IMR-90 (cell line): ENCODE measurements around the gene TIMM8A. TPM values are rescaled to one million over a fixed set of nuclear protein-coding genes. Genes with fewer than 3 reads are reported as not detected.

Experiments used
- ATAC-seq: fragments of 200-7000 bp; cut with Tn5 transposase; 2 replicates; pipeline ENCODE4 v1.9.1; 2020; ENCODE audit warnings: low read depth, mild to moderate bottlenecking, moderate library complexity
- BruUV-seq: library from RNA; stranded (reverse); fragments of 400-500 nt; replicated peaks from 2 replicates; lab custom pipeline; 2021; lab: Mats Ljungman, UMichigan
- CTCF ChIA-PET: fragments of 300-600 bp; formaldehyde crosslinking; extraction: SDS; loops from one replicate; lab custom pipeline; 2021; ENCODE audit warnings: antibody characterized with exemption; lab: Yijun Ruan, JAX
- POLR2A ChIA-PET: fragments of 300-600 bp; sonication (Branson Sonifier 250); formaldehyde crosslinking; loops from one replicate; lab custom pipeline; 2022; ENCODE audit warnings: antibody characterized with exemption; ENCODE audit not compliant: unreplicated experiment; lab: Charles Lee
- DNase-seq: peaks from one replicate; pipeline ENCODE4 v3.0.0; 2013
- H2AFZ ChIP-seq: replicated peaks from 2 replicates; pipeline ENCODE3; 2013; ENCODE audit warnings: low read length, mild to moderate bottlenecking; ENCODE audit not compliant: poor library complexity
- H2AK5ac ChIP-seq: 2 replicates; pipeline ENCODE4 v1.6.1; 2013; ENCODE audit warnings: low read depth, low read length, inconsistent platforms
- H2AK9ac ChIP-seq: replicated peaks from 2 replicates; pipeline ENCODE3; 2013; ENCODE audit warnings: mild to moderate bottlenecking, low read depth, low read length, moderate library complexity; ENCODE audit not compliant: poor library complexity
- H2BK120ac ChIP-seq: 2 replicates; pipeline ENCODE4 v1.6.1; 2013; ENCODE audit warnings: low read depth, low read length, inconsistent platforms
- H2BK15ac ChIP-seq: 3 replicates; pipeline ENCODE4 v1.6.1; 2013; ENCODE audit warnings: low read depth, low read length, inconsistent platforms
- H2BK20ac ChIP-seq: 2 replicates; pipeline ENCODE4 v1.6.1; 2013; ENCODE audit warnings: low read depth, mild to moderate bottlenecking, inconsistent platforms, low read length, moderate library complexity
- H2BK5ac ChIP-seq: 2 replicates; pipeline ENCODE4 v1.6.1; 2013; ENCODE audit warnings: mild to moderate bottlenecking, low read depth, low read length, inconsistent platforms; ENCODE audit not compliant: poor library complexity, severe bottlenecking
- H3K14ac ChIP-seq: replicated peaks from 2 replicates; pipeline ENCODE4 v1.6.1; 2013; ENCODE audit warnings: low read depth, low read length, inconsistent platforms
- H3K18ac ChIP-seq: 2 replicates; pipeline ENCODE4 v1.6.1; 2013; ENCODE audit warnings: low read depth, low read length, control low read depth
- H3K23ac ChIP-seq: 2 replicates; pipeline ENCODE4 v1.6.1; 2013; ENCODE audit warnings: low read depth, low read length, inconsistent platforms
- H3K27ac ChIP-seq: 2 replicates; pipeline ENCODE4 v1.5.1; 2013; ENCODE audit warnings: mild to moderate bottlenecking, control low read depth, low read length; ENCODE audit not compliant: insufficient read depth
- H3K27me3 ChIP-seq: 2 replicates; pipeline ENCODE4 v1.6.1; 2013; ENCODE audit warnings: low read length; ENCODE audit not compliant: control insufficient read depth, insufficient read depth
- H3K36me3 ChIP-seq: 2 replicates; pipeline ENCODE4 v1.6.1; 2013; ENCODE audit warnings: low read length, mixed read lengths; ENCODE audit not compliant: control insufficient read depth, insufficient read depth
- H3K4ac ChIP-seq: 2 replicates; pipeline ENCODE4 v1.6.1; 2013; ENCODE audit warnings: low read depth, low read length, inconsistent platforms
- H3K4me1 ChIP-seq: 2 replicates; pipeline ENCODE4 v1.6.1; 2013; ENCODE audit warnings: low read length, mixed read lengths; ENCODE audit not compliant: control insufficient read depth, insufficient read depth
- H3K4me2 ChIP-seq: 2 replicates; pipeline ENCODE4 v1.6.1; 2013; ENCODE audit warnings: low read depth, mild to moderate bottlenecking, control low read depth, low read length, moderate library complexity
- H3K4me3 ChIP-seq: 2 replicates; pipeline ENCODE4 v1.5.1; 2013; ENCODE audit warnings: low read depth, mild to moderate bottlenecking, control low read depth, low read length, moderate library complexity; ENCODE audit not compliant: insufficient read depth
- H3K56ac ChIP-seq: 2 replicates; pipeline ENCODE4 v1.6.1; 2013; ENCODE audit warnings: low read length, inconsistent platforms; ENCODE audit not compliant: insufficient read depth; ENCODE audit errors: extremely low read depth
- H3K79me1 ChIP-seq, 2 experiments: 2 replicates each; pipeline ENCODE4 v1.6.1; 2013; ENCODE audit warnings: low read length in 2 of 2, inconsistent platforms in 1 of 2, low read depth in 1 of 2
- H3K9ac ChIP-seq: 2 replicates; pipeline ENCODE4 v1.6.1; 2013; ENCODE audit warnings: low read depth, low read length, control low read depth
- H3K9me1 ChIP-seq: 2 replicates; pipeline ENCODE4 v1.6.1; 2013; ENCODE audit warnings: low read length, inconsistent platforms; ENCODE audit not compliant: insufficient read depth
- H3K9me3 ChIP-seq: 2 replicates; pipeline ENCODE4 v1.6.1; 2013; ENCODE audit warnings: low read length; ENCODE audit not compliant: control insufficient read depth, insufficient read depth
- H4K20me1 ChIP-seq: 2 replicates; pipeline ENCODE4 v1.6.1; 2013; ENCODE audit warnings: low read length, inconsistent platforms; ENCODE audit not compliant: insufficient read depth
- H4K5ac ChIP-seq: 2 replicates; pipeline ENCODE4 v1.6.1; 2013; ENCODE audit warnings: mild to moderate bottlenecking, low read depth, low read length, control low read depth
- H4K8ac ChIP-seq, 2 experiments: 2 replicates each; pipeline ENCODE4 v1.6.1; 2013; ENCODE audit warnings: low read depth in 2 of 2, low read length in 2 of 2, control low read depth in 1 of 2, inconsistent platforms in 1 of 2
- H4K91ac ChIP-seq: 2 replicates; pipeline ENCODE4 v1.6.1; 2013; ENCODE audit warnings: low read depth, low read length, inconsistent platforms; ENCODE audit not compliant: insufficient read depth
- CTCF ChIP-seq: conservative IDR thresholded peaks from 2 replicates; pipeline ENCODE4 v1.5.1; 2012; ENCODE audit warnings: mild to moderate bottlenecking, low read depth, low read length, improper control_type of control experiment
- MXI1 ChIP-seq: IDR thresholded peaks from 2 replicates; pipeline ENCODE4 v1.6.1; 2012; ENCODE audit warnings: low read depth, mild to moderate bottlenecking, low read length, moderate library complexity, borderline replicate concordance
- WGBS, 2 experiments: methylation state at CpG; one replicate each; pipeline versions ENCODE4 v1.1.5 to v1.1.7; 2013; ENCODE audit warnings: missing lambda C conversion rate in 2 of 2; ENCODE audit not compliant: insufficient read length in 1 of 2; ENCODE audit errors: extremely low coverage in 2 of 2; 5-methylcytosine and 5-hydroxymethylcytosine counted together
- dilution Hi-C: fragments of 300-500 bp; cut with HindIII; formaldehyde crosslinking; loops from one replicate; pipeline ENCODE4 v1.14.3; 2018; ENCODE audit warnings: low sequenced_read_pairs; ENCODE audit not compliant: unreplicated experiment
- in situ Hi-C: fragments of 300-500 bp; cut with MboI; formaldehyde crosslinking; loops from 3 replicates; pipeline ENCODE4 v1.14.3; 2019; ENCODE audit warnings: low sequenced_read_pairs, inconsistent platforms, mixed read lengths
- intact Hi-C: fragments of 100-400 bp; cut with micrococcal nuclease; formaldehyde crosslinking; loops from 2 replicates; pipeline ENCODE4 v1.10.0; 2022
- polyA plus RNA-seq, 3 experiments: library from polyadenylated mRNA; depleted of rRNA; stranded (reverse); fragments of >200 nt; gene quantifications; 2 replicates each; pipeline ENCODE4 v1.2.3, GENCODE V29; 2012; ENCODE audit warnings: low replicate concordance in 1 of 3
- total RNA-seq: library from RNA; depleted of rRNA; stranded (reverse); fragments of >200 nt; gene quantifications from 2 replicates; pipeline ENCODE4 v1.2.3, GENCODE V29; 2012

The TIMM8A gene
- total and polyA plus RNA-seq, 2 of the 4 experiments (the other 2 are of a cell fraction): 2.2 to 11.6 TPM

DNA sequence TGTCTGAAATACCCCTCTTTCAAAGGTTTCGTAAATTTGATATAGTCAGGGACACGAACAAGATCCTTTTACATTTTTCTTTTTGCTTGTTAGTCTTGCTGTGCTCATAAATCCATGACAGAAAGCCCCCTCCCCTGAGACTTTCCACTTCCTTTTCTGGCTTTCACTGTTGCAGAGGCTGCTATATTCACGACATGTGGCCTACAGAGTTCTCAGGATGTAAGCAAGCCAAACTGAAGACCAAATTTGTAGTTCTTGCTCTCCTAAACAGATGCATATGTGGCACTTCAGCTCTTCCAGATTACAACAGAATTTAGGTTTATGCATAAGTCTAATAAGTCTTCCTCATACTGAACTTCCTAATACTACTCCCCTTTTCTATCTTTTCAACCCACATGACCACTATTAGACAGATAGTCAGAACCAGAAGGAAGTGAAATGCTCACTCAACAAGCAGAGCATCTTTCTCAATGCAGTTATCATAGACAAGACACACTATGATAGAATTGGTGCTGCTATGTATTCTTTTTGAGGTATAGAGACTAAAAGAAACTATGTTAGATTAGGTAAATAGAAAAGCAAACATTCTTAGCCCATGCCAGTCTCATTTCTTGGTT lies 22.5 kb upstream of the TIMM8A start:
- Histone ChIP-seq H3K27me3 (peaks cover 3% of the 10 kb centered on the region), H3K9me3 (no peaks in the 10 kb centered on the region), H2AK9ac (no peak overlapping the region), H3K27ac (no peak overlapping the region), H3K4me3 (no peak overlapping the region), H3K4me1 (no peaks in the 10 kb centered on the region), H2BK120ac (no peak overlapping the region), H3K4me2 (no peak overlapping the region), H3K9ac (no peak overlapping the region), H3K36me3 (no peaks in the 10 kb centered on the region), H3K23ac (no peak overlapping the region), H3K9me1 (no peaks in the 10 kb centered on the region), H2AFZ (no peak overlapping the region), H4K8ac (no peak overlapping the region), H3K18ac (no peak overlapping the region), H4K91ac (no peak overlapping the region), H2BK20ac (no peak overlapping the region), H4K20me1 (no peaks in the 10 kb centered on the region), H3K4ac (no peak overlapping the region), H3K14ac (no peak overlapping the region), H3K56ac (no peak overlapping the region), H2BK15ac (no peak overlapping the region), H4K5ac (no peak overlapping the region), H2BK5ac (no peak overlapping the region), H2AK5ac (no peak overlapping the region), H3K79me1 (no peaks in the 10 kb centered on the region)
- CTCF ChIA-PET: no interaction called here
- POLR2A ChIA-PET: no interaction called here
- DNase-seq (no peak), ATAC-seq (no peak)
- in situ Hi-C loops: no loop called here
- dilution Hi-C loops: no loop called here
- no TSS peak for BruUV-seq
- TF ChIP-seq CTCF: no peak
- TF ChIP-seq MXI1: no peak
- intact Hi-C loops: no loop called here
- 20% methylated on average over 2 of the region's 3 CpGs; no CpG with 5 or more reads in 1 of the 2 experiments for WGBS, 2 experiments
